ENCODE results near the gene DOK5.

Gene DOK5

DNA sequence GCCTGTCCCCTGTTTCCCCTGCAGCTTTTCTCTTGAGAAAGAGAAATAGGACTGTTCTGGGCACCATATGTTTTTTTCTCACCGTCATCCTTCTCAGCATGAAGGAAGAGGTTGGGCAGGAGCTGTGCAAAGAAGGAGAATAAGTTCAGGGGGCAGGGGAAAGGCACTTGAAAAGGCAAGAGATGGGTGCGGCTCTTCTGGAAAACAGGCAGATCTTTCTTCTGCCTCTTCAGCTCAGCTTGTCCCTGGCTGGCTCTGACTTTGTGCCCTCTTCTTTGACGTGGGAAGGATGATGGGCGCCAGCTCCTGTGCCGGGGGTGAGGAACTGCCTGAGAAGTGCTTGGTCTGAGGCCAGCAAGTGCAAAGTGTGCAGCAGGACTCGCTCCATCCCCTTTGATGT is 206.5 kb downstream of the DOK5 start:
- DNase-seq (ENCODE audit: low read depth in 2 of 3, low spot score in 2 of 3), result no peak

DNA sequence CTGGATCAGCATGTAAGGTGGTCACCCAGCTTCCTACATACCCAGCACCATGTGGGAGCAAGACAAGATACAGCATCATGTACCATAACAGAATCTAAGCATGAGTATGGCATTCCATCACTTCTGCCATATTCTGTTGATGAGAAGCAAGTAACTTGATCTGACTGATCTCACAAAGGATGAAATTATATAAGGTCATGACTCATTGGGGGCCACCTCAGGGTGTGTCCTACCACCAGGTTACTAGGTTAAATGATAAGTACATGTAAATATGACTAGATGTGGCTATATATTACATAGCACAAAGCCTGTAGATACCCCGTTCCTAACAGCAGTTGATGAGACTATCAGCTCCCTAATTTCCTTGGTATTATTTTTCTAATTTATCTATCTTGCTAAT is 213.1 kb downstream of the DOK5 start:
- no peak for DNase-seq (ENCODE audit: low read depth in 2 of 3, low spot score in 2 of 3)

DNA sequence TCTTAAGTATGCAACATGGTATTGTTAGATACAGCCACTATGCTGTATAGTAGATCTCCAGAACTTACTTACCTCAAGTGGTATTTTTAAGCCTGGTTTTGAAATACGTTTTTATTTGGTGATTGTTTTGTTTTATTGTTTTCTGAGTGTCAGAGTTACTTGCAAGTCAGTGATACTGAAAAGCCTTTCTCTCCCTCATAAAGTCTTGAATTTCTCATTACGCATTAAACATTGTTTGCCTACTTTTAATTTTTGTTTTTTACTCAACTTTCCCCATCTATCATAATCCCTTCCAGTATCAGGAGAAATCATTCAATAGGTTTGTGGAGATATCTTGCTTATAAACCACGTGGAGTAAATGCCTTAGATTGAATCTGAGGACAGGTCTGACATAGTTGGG is 214.9 kb downstream of the DOK5 start:
- DNase-seq (ENCODE audit: low read depth in 2 of 3, low spot score in 2 of 3), result no peak

DNA sequence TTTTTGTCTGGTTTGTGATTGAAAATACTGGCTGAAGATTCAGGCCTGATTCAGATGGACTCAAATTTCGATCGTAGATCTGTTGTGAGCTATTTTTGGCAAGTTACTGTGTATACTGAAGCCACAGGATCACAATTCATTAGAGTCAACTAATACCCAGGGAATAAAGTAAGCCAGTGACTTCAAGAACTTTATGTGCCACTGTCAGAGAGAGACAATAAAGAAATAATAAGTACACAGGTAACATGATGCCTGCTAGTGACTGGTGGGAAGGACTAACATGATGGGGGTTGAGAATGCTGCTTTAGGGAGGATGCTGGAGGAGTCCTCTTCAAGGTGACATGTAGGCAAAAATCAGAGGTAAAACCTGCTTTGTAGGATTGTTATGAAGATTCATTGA is 215.9 kb downstream of the DOK5 start:
- DNase-seq (ENCODE audit: low read depth in 2 of 3, low spot score in 2 of 3), result no peak

DNA sequence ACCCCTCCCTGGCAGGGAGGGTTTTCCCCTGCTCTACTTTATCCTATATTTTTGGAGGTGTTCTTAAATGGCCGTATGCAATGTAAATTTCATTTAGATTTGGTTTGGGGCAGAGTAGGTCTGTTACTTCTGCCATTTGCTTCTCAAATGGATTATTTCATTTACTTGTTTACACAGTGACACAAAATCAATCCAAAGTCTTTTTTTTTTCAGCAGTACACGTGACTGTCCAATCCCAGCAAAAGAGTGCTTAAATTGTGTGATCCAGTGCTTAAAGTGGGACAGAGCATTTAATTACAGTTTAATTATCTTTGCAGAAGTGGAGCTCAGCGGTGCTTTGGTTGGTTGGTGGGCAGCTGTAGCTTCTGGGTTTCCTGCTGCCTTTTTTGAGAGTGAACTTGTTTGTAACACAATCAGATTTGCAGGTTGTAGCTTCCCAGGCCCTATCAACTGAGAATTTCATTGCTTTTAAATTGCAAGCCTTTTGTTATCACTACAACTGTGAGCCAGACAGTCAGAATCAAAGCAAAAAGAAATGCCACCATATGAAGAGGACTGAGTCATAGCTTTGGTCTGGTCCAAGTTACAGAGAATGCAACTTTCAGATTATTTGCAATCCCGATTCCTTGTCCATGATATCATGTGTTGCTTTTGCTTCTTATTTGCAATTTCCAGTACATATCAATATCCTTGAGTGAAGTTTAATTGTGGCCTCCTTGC is 216.9 kb downstream of the DOK5 start:
- no peak for DNase-seq (ENCODE audit: low read depth in 2 of 3, low spot score in 2 of 3)

- no peak for DNase-seq (ENCODE audit: low read depth in 2 of 3, low spot score in 2 of 3)
Observed at GRCh38 chr20:54694516-54694915, 219.1 kb downstream of the DOK5 start.

- no peak for DNase-seq (ENCODE audit: low read depth in 2 of 3, low spot score in 2 of 3)
Observed at GRCh38 chr20:54698373-54698772, 223.0 kb downstream of the DOK5 start.

Measured in activated CD8-positive, alpha-beta memory T cell treated with anti-CD3 and anti-CD28 coated beads for 48 hours (primary cell).